T47D (cell line): Measurements from ENCODE around the gene GPR31.

ENCODE experiments used
- DNase-seq, 2 experiments: peaks; one replicate each; pipeline versions ENCODE4 v3.0.0 to v3.0.0-alpha.2; 2011 to 2012; ENCODE audit warnings: low read depth in 1 of 2, low spot score in 1 of 2
- JUND ChIP-seq: IDR thresholded peaks from 2 replicates; pipeline ENCODE4 v1.6.1; 2012; ENCODE audit warnings: low read depth
- in situ Hi-C: cut with HindIII; loops from 2 replicates; pipeline ENCODE4 v1.10.0; 2016; ENCODE audit warnings: low sequenced_read_pairs, low pct_unique_long_range_greater_than_20kb

Gene GPR31

DNA sequence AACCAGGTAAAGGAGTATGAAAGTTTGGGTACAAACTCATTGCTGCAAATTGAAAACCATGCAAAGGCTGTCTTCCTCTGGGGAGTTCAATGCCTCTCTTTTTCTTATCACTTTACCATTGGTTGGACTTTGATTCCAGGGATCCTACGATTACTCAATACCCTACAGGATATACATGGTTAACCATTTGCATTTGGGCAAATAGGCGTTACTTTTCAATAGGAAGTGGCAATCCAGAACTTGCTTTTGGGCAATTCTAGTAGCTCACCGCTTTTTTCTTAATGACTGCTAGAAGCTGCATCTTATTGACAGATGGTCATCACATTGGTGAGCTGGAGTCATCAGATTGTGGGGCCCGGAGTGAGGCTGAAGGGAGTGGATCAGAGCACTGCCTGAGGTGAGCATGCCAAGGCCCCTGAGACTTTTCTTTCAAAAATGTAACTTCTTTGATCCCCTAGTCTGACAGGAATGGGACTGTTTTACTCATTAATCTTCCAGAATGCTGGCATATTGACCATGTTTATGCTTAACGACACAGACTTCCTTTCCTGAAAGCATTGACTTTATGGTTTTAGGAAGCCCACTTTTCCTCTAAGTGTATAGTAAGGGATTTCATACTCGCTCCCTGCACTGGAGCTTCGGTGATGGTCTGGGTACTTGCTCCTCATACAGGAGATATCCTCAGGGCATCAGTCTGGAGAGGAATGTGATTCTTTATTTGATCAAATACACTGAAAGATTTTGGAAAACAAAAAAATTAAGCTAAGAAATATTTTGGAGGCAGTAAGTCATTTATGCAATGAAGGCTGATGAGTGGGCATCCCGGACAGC lies 34.7 kb downstream of the GPR31 start, which contains the start of gene CCR6:
TSS of gene CCR6 (plus strand) at position 270 of the 831 bp plus-strand sequence. CDS start 13,039 bp downstream, outside the sequence.
- in situ Hi-C loops, result no loop called here

DNA sequence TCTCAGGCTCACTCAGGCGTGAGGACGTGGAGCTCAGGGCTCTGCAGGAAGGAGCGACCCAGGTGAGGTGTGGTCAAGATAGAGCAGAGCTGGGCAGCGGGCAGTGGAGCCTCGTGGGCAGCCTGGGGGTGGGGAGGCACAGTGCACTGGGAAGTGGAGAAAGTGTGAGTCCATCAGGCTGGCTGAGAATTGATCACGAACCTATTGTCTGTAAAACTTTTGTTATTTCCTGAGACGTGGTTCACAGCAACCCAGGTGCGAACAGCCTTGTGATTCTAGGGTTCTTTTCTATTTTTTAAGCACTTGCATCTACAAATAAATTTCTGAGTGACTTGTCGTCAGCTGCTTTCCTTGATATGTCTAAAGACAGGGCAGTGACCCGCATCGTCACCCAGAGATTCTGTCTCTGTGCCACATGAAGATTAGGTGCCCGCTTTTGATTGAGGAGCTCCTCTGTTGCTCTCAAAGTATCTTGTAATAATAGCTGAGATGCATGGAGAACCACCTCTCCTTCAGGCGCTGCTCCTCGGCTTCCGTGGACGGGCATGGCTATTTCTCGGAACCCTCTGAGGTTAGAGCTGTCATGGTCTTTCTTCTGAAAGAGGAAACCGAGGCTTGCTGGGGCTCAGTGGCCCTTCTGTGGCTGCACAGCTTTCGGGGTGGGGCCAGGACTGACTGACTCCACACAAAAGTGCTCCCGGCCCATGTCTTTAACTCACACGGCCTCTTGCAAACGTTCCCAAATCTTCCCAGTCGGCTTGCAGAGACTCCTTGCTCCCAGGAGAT lies 35.5 kb downstream of the GPR31 start:
- DNase-seq, result no peak
- in situ Hi-C loops, result no loop called here
- TF ChIP-seq JUND, result no peak

More for the DNA sequence above, 34.7 kb downstream of the GPR31 start, which contains the start of gene CCR6:
- no peak for TF ChIP-seq JUND
- no peak for DNase-seq

- DNase-seq, result no peak
- TF ChIP-seq JUND, result no peak
- in situ Hi-C loops, result no loop called here
Measured at GRCh38 chr6:167121335-167121841, 36.4 kb downstream of the GPR31 start.

DNA sequence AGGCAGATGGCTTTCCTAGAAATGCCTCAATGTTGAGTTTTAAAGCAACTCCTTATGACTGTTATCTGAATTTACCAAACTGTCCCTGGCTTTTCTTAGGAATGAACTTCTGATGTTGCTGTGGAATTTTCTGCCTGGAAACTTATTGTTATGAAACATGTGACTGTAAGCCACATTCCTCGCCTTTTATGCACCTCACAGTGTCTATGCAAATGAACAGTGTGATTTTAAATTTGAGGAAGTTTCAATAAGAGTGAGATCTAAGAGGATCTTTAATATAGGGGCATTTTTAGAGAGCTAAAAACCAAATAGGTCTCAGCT lies 37.2 kb downstream of the GPR31 start:
- in situ Hi-C loops, result no loop called here
- no peak for TF ChIP-seq JUND
- DNase-seq, result no peak

DNA sequence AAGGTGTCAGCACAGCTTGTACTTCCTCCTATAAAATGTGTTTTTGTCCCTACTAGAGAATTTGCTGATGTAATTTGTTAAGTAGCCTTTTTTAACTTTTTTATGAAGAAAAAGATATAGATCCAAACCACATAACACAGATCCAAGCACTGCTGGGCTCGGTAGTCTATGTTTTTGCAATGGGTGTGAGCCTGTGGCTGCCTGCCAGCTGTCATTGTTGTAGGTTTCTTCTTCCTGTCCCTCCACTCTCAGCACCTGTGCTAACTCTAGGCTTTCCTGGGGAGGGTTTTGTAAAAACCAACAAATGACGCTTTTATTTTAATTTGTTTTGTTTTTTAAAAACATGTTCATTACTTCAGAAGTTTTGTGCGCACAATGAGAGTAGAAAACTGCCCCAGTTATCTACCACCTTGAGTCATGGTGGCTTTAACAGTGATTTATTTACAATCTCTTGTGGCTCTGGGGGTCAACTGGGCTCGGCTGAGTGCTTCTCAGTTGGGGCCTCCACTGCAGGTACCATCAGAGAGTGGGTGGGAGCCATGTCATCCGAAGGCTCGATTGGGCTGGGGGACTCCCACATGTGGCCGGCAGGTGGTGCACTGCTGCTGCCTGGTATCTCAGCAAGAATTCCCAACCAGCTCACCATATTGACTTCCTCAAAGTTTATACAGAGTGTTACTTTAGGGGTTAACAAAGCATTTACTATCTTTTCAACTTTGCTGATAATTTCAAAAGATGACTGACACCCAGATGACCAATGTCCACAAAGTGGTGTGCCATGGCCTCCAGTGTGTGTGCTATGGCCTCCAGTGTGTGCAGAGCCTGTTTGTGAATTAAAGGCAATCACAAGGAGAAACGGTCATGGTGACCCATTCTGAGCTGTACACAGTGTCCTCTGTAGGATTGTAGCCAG lies 37.9 kb downstream of the GPR31 start:
- peak in 1 of 2 experiments; percentile 85 for DNase-seq
- peak; percentile 11; the same call in 1 of the 2 replicates for TF ChIP-seq JUND
- in situ Hi-C loops, result no loop called here

GRCh38 chr6:167118839-167119238 lies 38.9 kb downstream of the GPR31 start:
- in situ Hi-C loops, result no loop called here
- no peak for TF ChIP-seq JUND
- no peak for DNase-seq

DNA sequence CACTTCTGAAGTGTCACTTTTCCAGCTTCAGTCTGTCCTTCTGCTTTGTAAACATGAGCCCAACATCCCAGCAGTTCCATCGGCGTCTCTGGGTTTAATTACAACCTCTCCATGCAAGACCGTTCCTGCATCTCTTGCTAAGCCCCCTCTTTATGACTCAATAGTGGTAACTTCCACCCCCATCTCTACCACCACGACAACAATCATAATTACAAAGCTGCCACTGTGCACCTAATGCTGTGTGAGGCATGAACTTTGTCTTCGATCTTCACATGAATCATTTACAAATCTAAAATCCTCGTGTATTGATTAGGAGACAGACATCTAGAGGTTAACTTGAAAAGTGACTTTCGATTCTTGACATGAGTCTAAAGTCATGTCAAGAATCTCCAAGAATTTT lies 39.8 kb downstream of the GPR31 start:
- no peak for TF ChIP-seq JUND
- in situ Hi-C loops, result no loop called here
- no peak for DNase-seq

DNA sequence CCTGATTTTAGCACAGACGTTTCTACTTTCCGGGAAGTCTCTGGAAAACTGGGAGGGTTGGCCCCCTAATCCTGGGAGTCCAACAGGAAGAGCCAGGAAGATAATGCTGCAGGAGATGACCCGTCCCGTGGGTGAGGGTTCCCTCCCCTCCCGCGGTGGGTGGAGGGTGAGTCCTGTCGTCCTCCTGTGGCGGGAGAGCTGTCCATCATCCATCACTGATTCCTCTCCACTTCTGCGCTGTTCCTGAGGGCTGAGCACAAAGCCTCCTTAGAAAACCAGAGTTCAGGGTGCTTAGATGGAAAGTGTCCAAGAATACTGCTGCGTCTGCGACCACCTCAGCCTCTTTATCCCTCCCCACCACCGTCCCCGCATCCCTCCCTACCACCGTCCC lies 40.9 kb downstream of the GPR31 start:
- DNase-seq, result no peak
- no peak for TF ChIP-seq JUND
- in situ Hi-C loops, result no loop called here

- in situ Hi-C loops, result no loop called here
- no peak for TF ChIP-seq JUND
- peak; percentile 24 to 55 for DNase-seq
Measured at GRCh38 chr6:167116109-167116837, 41.5 kb downstream of the GPR31 start.

DNA sequence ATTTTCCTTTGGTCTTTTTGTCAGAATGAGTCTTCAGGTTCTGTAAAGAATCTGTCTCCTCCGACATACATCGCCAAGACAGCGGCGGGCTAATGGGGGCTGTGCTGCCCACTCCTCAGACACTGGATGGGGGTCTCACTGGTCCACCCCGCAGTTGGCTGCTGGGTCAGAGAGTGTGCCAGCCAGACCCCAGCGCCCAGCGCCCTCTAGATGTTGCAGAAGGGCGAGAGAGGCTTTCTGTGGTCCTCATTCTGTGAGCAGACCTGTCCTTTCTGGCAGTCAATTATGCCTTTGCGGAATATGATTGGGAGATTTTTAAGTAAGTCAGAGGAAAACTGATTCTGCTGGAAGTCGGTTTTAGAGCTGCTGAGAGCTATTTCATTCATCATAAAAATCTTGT lies 42.7 kb downstream of the GPR31 start:
- DNase-seq, result no peak
- in situ Hi-C loops, result no loop called here
- TF ChIP-seq JUND, result no peak
